GM12878 (cell line): Measurements from ENCODE around the gene KCNJ10.

Source experiments
- ETV6 ChIP-seq, 2 experiments: fragments of 450-650 bp in 1 of 2; IDR thresholded peaks in 1 of 2; conservative IDR thresholded peaks in 1 of 2; 2 replicates each; pipeline ENCODE4 v1.6.1; 2014; ENCODE audit warnings: antibody characterized with exemption in 1 of 2, borderline replicate concordance in 1 of 2, low read depth in 1 of 2, mild to moderate bottlenecking in 1 of 2, moderate library complexity in 1 of 2
- EZH2 ChIP-seq: IDR thresholded peaks from 2 replicates; pipeline ENCODE4 v1.6.1; 2012; ENCODE audit warnings: low read depth, mild to moderate bottlenecking, control low read depth, inconsistent platforms, low read length, borderline replicate concordance; ENCODE audit not compliant: control insufficient read depth
- JUND ChIP-seq: IDR thresholded peaks from 2 replicates; pipeline ENCODE4 v1.6.1; 2012; ENCODE audit warnings: low read depth, mild to moderate bottlenecking, low read length, improper control_type of control experiment, moderate library complexity
- MAX ChIP-seq: IDR thresholded peaks from 2 replicates; pipeline ENCODE4 v1.6.1; 2012; ENCODE audit warnings: low read depth, low read length, improper control_type of control experiment
- PAX8 ChIP-seq: fragments of 450-650 bp; IDR thresholded peaks from 2 replicates; pipeline ENCODE4 v1.6.1; 2017; ENCODE audit warnings: mild to moderate bottlenecking, moderate library complexity
- POLR2AphosphoS2 ChIP-seq: IDR thresholded peaks from 2 replicates; pipeline ENCODE4 v1.6.1; 2011; ENCODE audit warnings: low read depth, mild to moderate bottlenecking, low read length, improper control_type of control experiment, moderate library complexity
- RFX5 ChIP-seq: IDR thresholded peaks from 2 replicates; pipeline ENCODE4 v1.6.1; 2011; ENCODE audit warnings: low read depth, low read length, improper control_type of control experiment
- TCF3 ChIP-seq: IDR thresholded peaks from 2 replicates; pipeline ENCODE4 v1.6.1; 2012; ENCODE audit warnings: low read depth, mild to moderate bottlenecking, low read length, borderline replicate concordance; ENCODE audit not compliant: insufficient read depth
- ZNF687 ChIP-seq: fragments of 450-650 bp; IDR thresholded peaks from 2 replicates; pipeline ENCODE4 v1.6.1; 2017; ENCODE audit warnings: mild to moderate bottlenecking, moderate library complexity
- TF ChIP-seq, protein P1 (sequence below): fragments of 150-350 bp; IDR thresholded peaks from 2 replicates; pipeline ENCODE4 v1.6.1; 2014; ENCODE audit warnings: mild to moderate bottlenecking, low read depth, low read length
- TF ChIP-seq, protein P2 (sequence below), 3 experiments: IDR thresholded peaks in 2 of 3; conservative IDR thresholded peaks in 1 of 3; 2 replicates each; pipeline ENCODE4 v1.5.1; 2011; ENCODE audit warnings: low read depth in 3 of 3, low read length in 3 of 3, mild to moderate bottlenecking in 3 of 3, control low read depth in 2 of 3, moderate library complexity in 2 of 3, inconsistent platforms in 1 of 3, mixed read lengths in 1 of 3; ENCODE audit not compliant: control insufficient read depth in 2 of 3, insufficient read depth in 1 of 3; ENCODE audit errors: extremely low read depth in 1 of 3

DNA sequence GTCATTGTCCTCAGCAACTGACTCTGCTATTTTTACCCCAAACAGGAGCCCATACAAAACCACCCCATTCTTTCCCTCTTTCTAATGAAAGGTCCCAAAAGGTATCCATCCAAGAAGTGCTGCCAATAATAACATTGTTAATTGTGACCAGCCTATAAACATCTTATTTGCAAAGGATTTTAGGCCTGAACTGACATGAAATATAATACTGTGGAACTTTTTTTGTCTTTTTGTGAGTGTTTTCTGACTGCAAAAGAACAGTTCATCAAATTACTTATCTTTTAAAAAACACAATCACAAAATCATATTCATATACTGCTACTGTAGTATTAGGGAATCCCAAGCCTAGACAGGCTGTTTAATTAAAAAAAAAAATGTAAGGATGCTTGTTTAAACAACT is 41.5 kb downstream of the KCNJ10 start:
- TF ChIP-seq, protein P1, sequence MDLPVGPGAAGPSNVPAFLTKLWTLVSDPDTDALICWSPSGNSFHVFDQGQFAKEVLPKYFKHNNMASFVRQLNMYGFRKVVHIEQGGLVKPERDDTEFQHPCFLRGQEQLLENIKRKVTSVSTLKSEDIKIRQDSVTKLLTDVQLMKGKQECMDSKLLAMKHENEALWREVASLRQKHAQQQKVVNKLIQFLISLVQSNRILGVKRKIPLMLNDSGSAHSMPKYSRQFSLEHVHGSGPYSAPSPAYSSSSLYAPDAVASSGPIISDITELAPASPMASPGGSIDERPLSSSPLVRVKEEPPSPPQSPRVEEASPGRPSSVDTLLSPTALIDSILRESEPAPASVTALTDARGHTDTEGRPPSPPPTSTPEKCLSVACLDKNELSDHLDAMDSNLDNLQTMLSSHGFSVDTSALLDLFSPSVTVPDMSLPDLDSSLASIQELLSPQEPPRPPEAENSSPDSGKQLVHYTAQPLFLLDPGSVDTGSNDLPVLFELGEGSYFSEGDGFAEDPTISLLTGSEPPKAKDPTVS: no peak
- TF ChIP-seq ETV6 (conservative IDR thresholded peaks at IDR 0.05 in 1 of 2, IDR thresholded peaks at IDR 0.05 in 1 of 2; ENCODE audit: borderline replicate concordance in 1 of 2, low read depth in 1 of 2): no peak
- no peak for TF ChIP-seq RFX5
- TF ChIP-seq EZH2: no peak
- TF ChIP-seq TCF3: no peak
- TF ChIP-seq, protein P2, sequence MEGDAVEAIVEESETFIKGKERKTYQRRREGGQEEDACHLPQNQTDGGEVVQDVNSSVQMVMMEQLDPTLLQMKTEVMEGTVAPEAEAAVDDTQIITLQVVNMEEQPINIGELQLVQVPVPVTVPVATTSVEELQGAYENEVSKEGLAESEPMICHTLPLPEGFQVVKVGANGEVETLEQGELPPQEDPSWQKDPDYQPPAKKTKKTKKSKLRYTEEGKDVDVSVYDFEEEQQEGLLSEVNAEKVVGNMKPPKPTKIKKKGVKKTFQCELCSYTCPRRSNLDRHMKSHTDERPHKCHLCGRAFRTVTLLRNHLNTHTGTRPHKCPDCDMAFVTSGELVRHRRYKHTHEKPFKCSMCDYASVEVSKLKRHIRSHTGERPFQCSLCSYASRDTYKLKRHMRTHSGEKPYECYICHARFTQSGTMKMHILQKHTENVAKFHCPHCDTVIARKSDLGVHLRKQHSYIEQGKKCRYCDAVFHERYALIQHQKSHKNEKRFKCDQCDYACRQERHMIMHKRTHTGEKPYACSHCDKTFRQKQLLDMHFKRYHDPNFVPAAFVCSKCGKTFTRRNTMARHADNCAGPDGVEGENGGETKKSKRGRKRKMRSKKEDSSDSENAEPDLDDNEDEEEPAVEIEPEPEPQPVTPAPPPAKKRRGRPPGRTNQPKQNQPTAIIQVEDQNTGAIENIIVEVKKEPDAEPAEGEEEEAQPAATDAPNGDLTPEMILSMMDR (IDR thresholded peaks at IDR 0.05 in 2 of 3, conservative IDR thresholded peaks at IDR 0.05 in 1 of 3; ENCODE audit: control insufficient read depth in 2 of 3, extremely low read depth in 1 of 3, insufficient read depth in 1 of 3, low read depth in 3 of 3, low read length in 3 of 3): no peak
- no peak for TF ChIP-seq POLR2AphosphoS2
- no peak for TF ChIP-seq PAX8
- no peak for TF ChIP-seq JUND
- TF ChIP-seq MAX: no peak
- no peak for TF ChIP-seq ZNF687
